GM23248 (cell line): ENCODE data around the gene L3MBTL1.

Source experiments
- EZH2 ChIP-seq: fragments of 200-600 bp; sonication (generic); IDR thresholded peaks from 2 replicates; pipeline ENCODE4 v1.6.1; 2018; ENCODE audit warnings: antibody characterized with exemption, mild to moderate bottlenecking; ENCODE audit not compliant: insufficient read depth, poor library complexity, severe bottlenecking
- EZH2phosphoT487 ChIP-seq: fragments of 200-600 bp; sonication (generic); IDR thresholded peaks from 2 replicates; pipeline ENCODE4 v1.6.1; 2018; ENCODE audit warnings: antibody characterized with exemption, moderate library complexity, mild to moderate bottlenecking, low read depth; ENCODE audit not compliant: insufficient read depth

DNA sequence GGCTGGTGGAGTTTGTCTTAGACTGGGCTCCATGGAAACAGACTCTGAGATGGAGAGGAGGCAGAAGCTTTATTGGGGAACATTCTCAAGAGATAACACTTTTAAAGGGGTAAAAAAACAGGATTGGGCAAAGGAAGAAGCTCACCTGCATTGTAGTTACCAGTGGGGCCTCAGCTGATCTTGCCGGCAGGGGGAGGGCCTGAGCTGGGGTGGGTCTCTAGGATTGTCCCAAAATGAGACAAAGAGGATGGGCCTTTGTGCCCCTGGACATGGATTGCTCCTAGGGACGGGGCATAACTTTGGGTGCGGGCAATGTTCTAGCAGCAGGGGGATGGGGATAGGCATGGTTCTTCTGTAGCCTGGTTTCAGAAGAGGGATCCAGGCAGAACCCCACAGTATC is 63.8 kb downstream of the L3MBTL1 start:
- TF ChIP-seq EZH2 (no peak), EZH2phosphoT487 (no peak)
